Measurements from ENCODE around the gene SLC35F3.
"Not testable (repeated sequence)": the region's sequence is repeated elsewhere in the genome, so short reads cannot be mapped to it uniquely, and the experiment has no call there.

The SLC35F3 gene

GRCh38 chr1:233879841-233880240 is 24.6 kb upstream of the SLC35F3 start:
- DNase-seq (ENCODE audit: insufficient read length, low spot score) (no peak), FAIRE-seq (no peak)
- TF ChIP-seq PAX5 (IDR thresholded peaks at IDR 0.05; ENCODE audit: insufficient read depth, low read length, severe bottlenecking) (no peak), POU2F2 (IDR thresholded peaks at IDR 0.05; ENCODE audit: low read depth, low read length) (no peak)

- TF ChIP-seq TAF1 (IDR thresholded peaks at IDR 0.05; ENCODE audit: low read depth, low read length) (no peak), SPI1 (IDR thresholded peaks at IDR 0.05; ENCODE audit: low read depth, low read length) (no peak), POU2F2 (IDR thresholded peaks at IDR 0.05; ENCODE audit: low read depth, low read length) (no peak), POLR2A (IDR thresholded peaks at IDR 0.05; ENCODE audit: low read depth, low read length) (no peak), PAX5 (IDR thresholded peaks at IDR 0.05; ENCODE audit: insufficient read depth, low read length, severe bottlenecking) (no peak), POLR2AphosphoS5 (IDR thresholded peaks at IDR 0.05; ENCODE audit: low read depth, low read length) (no peak)
- FAIRE-seq = no peak
- no peak for DNase-seq (ENCODE audit: insufficient read length, low spot score)
Observed at GRCh38 chr1:233883671-233884070, 20.8 kb upstream of the SLC35F3 start.

- DNase-seq (ENCODE audit: insufficient read length, low spot score) (no peak), FAIRE-seq (no peak)
- no peak for TF ChIP-seq POLR2A (IDR thresholded peaks at IDR 0.05; ENCODE audit: low read depth, low read length)
- TF ChIP-seq POU2F2 (IDR thresholded peaks at IDR 0.05; ENCODE audit: low read depth, low read length) = no peak
- no peak for TF ChIP-seq PAX5 (IDR thresholded peaks at IDR 0.05; ENCODE audit: insufficient read depth, low read length, severe bottlenecking)
- TF ChIP-seq TAF1 (IDR thresholded peaks at IDR 0.05; ENCODE audit: low read depth, low read length) = no peak
- TF ChIP-seq SPI1 (IDR thresholded peaks at IDR 0.05; ENCODE audit: low read depth, low read length) = no peak
- TF ChIP-seq POLR2AphosphoS5 (IDR thresholded peaks at IDR 0.05; ENCODE audit: low read depth, low read length) = no peak
Observed at GRCh38 chr1:233884461-233885151, 19.9 kb upstream of the SLC35F3 start.

GRCh38 chr1:233885196-233885920 is 19.1 kb upstream of the SLC35F3 start:
- DNase-seq (ENCODE audit: insufficient read length, low spot score) = no peak

GRCh38 chr1:233891151-233891550 is 13.3 kb upstream of the SLC35F3 start:
- not testable (repeated sequence) for FAIRE-seq; DNase-seq (ENCODE audit: insufficient read length, low spot score)

More at GRCh38 chr1:233885196-233885920, 19.1 kb upstream of the SLC35F3 start:
- no peak for TF ChIP-seq PAX5 (IDR thresholded peaks at IDR 0.05; ENCODE audit: insufficient read depth, low read length, severe bottlenecking)
- no peak for TF ChIP-seq TAF1 (IDR thresholded peaks at IDR 0.05; ENCODE audit: low read depth, low read length)
- no peak for TF ChIP-seq SPI1 (IDR thresholded peaks at IDR 0.05; ENCODE audit: low read depth, low read length)
- no peak for TF ChIP-seq POU2F2 (IDR thresholded peaks at IDR 0.05; ENCODE audit: low read depth, low read length)
- TF ChIP-seq POLR2AphosphoS5 (IDR thresholded peaks at IDR 0.05; ENCODE audit: low read depth, low read length) = no peak
- no peak for TF ChIP-seq POLR2A (IDR thresholded peaks at IDR 0.05; ENCODE audit: low read depth, low read length)
- no peak for FAIRE-seq

- FAIRE-seq (peak; percentile 79), DNase-seq (ENCODE audit: insufficient read length, low spot score) (peak; percentile 14)
- no peak for TF ChIP-seq TAF1 (IDR thresholded peaks at IDR 0.05; ENCODE audit: low read depth, low read length)
- no peak for TF ChIP-seq SPI1 (IDR thresholded peaks at IDR 0.05; ENCODE audit: low read depth, low read length)
- TF ChIP-seq PAX5 (IDR thresholded peaks at IDR 0.05; ENCODE audit: insufficient read depth, low read length, severe bottlenecking) = no peak
- no peak for TF ChIP-seq POU2F2 (IDR thresholded peaks at IDR 0.05; ENCODE audit: low read depth, low read length)
- TF ChIP-seq POLR2A (IDR thresholded peaks at IDR 0.05; ENCODE audit: low read depth, low read length) = no peak
- no peak for TF ChIP-seq POLR2AphosphoS5 (IDR thresholded peaks at IDR 0.05; ENCODE audit: low read depth, low read length)
Observed at GRCh38 chr1:233897325-233898162, 6.9 kb upstream of the SLC35F3 start.

GRCh38 chr1:233901495-233901894 is 3.0 kb upstream of the SLC35F3 start:
- DNase-seq (ENCODE audit: insufficient read length, low spot score) (no peak), FAIRE-seq (no peak)
- TF ChIP-seq POLR2AphosphoS5 (IDR thresholded peaks at IDR 0.05; ENCODE audit: low read depth, low read length) = no peak
- TF ChIP-seq POU2F2 (IDR thresholded peaks at IDR 0.05; ENCODE audit: low read depth, low read length) = no peak
- no peak for TF ChIP-seq PAX5 (IDR thresholded peaks at IDR 0.05; ENCODE audit: insufficient read depth, low read length, severe bottlenecking)
- no peak for TF ChIP-seq TAF1 (IDR thresholded peaks at IDR 0.05; ENCODE audit: low read depth, low read length)
- no peak for TF ChIP-seq SPI1 (IDR thresholded peaks at IDR 0.05; ENCODE audit: low read depth, low read length)
- no peak for TF ChIP-seq POLR2A (IDR thresholded peaks at IDR 0.05; ENCODE audit: low read depth, low read length)

GRCh38 chr1:233905416-233906051 is 1.1 kb downstream of the SLC35F3 start:
- no peak for FAIRE-seq
- TF ChIP-seq SPI1 (IDR thresholded peaks at IDR 0.05; ENCODE audit: low read depth, low read length) = no peak
- TF ChIP-seq TAF1 (IDR thresholded peaks at IDR 0.05; ENCODE audit: low read depth, low read length) = no peak
- TF ChIP-seq POLR2A (IDR thresholded peaks at IDR 0.05; ENCODE audit: low read depth, low read length) = no peak
- TF ChIP-seq POU2F2 (IDR thresholded peaks at IDR 0.05; ENCODE audit: low read depth, low read length) = no peak
- no peak for TF ChIP-seq PAX5 (IDR thresholded peaks at IDR 0.05; ENCODE audit: insufficient read depth, low read length, severe bottlenecking)
- TF ChIP-seq POLR2AphosphoS5 (IDR thresholded peaks at IDR 0.05; ENCODE audit: low read depth, low read length) = no peak
- no peak for DNase-seq (ENCODE audit: insufficient read length, low spot score)

GRCh38 chr1:233907151-233907550 is 2.7 kb downstream of the SLC35F3 start:
- no peak for FAIRE-seq
- no peak for DNase-seq (ENCODE audit: insufficient read length, low spot score)
- TF ChIP-seq POLR2A (IDR thresholded peaks at IDR 0.05; ENCODE audit: low read depth, low read length) (no peak), POU2F2 (IDR thresholded peaks at IDR 0.05; ENCODE audit: low read depth, low read length) (no peak), SPI1 (IDR thresholded peaks at IDR 0.05; ENCODE audit: low read depth, low read length) (no peak), POLR2AphosphoS5 (IDR thresholded peaks at IDR 0.05; ENCODE audit: low read depth, low read length) (no peak), PAX5 (IDR thresholded peaks at IDR 0.05; ENCODE audit: insufficient read depth, low read length, severe bottlenecking) (no peak), TAF1 (IDR thresholded peaks at IDR 0.05; ENCODE audit: low read depth, low read length) (no peak)

All from GM12891 (cell line).